HG02588 (cell line): ENCODE measurements around the gene ZNF134.

ENCODE experiments used
- ATAC-seq: cut with Tn5 transposase; IDR thresholded peaks from one replicate; pipeline ENCODE4 v1.9.1; 2021; ENCODE audit warnings: mild to moderate bottlenecking, moderate library complexity; ENCODE audit not compliant: unreplicated experiment

The ZNF134 gene

DNA sequence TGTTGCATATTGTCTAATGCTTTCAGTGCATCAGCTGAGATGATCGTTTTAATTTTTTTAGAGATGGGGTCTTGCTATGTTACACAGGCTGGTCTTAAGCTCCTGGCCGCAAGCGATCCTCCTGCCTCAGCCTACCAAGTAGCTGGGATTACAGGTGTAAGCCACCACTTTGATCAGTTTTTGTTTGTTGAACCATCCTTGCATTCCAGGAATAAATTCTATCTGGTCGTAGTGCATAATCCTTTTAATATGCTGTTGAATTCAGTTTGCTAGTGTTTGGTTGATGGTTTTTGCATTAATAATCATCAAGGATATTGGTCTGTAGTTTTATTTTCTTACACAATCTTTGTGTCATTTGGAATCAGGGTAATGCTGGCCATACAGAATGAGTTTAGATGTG is 23.3 kb downstream of the ZNF134 start:
- ATAC-seq, result no peak

DNA sequence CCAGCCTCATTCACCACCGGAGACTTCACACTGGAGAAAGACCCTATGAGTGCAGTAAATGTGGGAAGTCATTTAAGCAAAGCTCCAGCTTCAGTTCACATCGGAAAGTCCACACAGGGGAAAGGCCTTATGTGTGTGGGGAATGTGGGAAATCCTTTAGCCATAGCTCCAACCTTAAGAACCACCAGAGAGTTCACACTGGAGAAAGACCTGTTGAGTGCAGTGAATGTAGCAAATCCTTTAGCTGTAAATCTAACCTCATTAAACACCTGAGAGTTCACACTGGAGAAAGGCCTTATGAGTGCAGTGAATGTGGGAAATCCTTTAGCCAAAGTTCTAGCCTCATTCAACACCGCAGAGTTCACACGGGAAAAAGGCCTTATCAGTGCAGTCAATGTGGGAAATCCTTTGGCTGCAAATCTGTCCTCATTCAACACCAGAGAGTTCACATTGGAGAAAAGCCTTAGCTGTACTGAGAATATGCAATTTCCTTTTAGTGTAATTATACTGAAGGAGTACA is 27.7 kb downstream of the ZNF134 start:
- ATAC-seq, result no peak

DNA sequence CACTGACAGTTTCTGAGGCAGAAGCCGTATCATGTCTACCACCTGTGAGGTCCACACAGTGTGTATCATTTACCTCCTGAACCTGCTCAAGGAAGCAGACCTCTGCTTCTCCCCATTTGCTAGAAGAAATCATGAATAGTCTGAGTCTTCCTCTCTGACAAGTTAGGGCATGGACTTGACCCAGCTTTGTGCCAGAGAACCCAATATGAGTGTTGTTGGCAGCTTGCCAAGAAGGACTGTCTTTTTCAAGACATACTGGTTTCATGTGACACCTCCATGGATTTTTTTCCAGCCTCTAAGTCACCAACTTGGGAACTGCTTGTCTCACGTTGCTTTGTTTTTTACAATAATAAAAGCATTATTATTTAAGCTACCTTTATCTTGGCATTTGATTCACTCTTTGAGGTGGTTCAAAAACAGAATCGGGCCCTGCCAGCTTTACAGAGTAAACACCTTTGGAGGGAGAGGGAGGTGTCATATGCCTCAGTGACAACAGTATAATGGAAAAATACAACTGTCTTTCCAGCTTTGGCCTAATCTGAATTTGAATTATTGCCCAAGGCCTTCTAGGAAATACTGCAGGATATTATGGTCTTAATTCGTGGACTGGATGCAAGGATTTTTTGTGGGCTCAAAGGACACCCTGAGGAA is 28.5 kb downstream of the ZNF134 start:
- no peak for ATAC-seq

DNA sequence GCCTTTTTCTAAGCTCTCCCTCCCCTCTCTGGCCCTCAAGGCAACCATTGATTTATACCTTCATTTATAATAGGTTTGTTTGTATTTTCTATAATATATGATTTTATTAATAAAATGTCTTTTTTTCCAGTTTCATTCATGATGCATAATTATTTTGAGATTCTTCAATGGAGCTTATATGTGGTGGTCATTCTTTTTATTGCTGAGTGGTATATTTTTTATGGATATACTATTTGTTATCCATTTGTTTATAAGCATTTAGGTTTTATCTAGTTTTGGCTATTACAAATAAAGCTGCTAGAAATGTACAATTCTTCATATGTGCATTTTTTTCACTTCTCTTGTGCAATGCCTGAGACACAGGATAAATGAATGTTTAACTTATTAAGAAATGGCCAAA is 29.7 kb downstream of the ZNF134 start:
- no peak for ATAC-seq

DNA sequence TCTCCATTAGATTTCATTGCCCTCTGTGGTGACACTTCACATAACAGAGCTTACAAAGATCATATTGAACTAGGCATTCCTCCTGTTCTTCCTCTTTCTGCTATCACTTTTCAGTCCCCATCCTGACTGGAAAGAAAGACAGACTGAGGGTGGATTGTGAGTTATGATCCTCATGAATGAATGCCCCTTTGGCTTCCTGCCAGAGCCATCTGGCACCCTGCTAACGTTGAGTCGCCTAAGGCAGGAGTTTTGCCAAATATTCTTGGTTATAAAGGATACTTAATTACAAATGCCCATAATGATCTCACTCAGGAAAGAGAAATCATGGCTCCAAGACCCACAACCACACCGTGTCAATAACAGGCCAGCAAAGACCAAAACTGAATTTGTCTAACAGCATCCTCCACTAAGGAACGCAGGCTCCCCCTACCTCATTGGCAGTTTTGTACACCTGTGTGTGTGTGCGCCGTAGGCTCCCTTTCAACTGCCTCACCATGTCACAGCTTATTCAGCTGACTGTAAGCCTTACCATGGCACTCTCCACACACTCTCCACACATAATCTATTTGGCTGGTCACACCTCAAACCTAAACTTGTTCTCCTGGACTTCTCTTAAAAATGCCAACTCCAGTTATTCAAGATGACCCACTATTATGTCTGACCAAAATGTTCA is 34.4 kb downstream of the ZNF134 start:
- no peak for ATAC-seq

DNA sequence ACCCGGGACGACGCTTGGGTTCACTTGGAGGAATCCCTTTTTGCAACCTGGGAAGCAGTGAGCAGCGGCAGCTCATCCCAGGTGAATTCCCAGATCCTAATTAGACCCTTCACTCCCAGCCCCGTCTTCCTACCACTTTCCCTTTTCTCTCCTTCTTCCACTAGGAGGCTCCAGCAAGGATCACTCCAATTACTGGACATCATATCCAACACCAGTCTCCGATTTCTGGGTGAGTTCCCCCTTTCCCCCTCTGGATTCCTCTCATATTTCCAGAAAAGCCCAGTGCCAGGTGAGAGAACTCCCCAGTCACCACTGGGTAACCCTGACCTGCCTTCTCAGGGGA is 37.6 kb downstream of the ZNF134 start:
- no peak for ATAC-seq

DNA sequence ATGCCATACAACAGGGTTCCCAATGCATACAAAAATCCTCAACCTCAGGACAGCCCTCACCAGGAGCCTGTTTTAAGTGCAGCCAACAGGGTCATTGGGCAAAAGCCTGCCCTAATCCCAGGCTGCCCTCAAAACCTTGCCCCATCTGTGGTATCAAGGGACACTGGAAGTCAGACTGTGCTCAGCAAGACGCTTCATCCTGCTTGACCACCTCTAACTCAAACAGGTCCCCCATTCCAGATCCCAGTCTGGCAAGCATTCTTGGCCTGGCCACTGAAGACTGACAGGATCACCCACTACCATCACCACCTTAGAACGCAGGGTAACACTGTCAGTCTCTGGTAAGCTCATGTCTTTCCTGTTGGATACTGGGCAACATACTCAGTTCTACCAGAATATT is 39.6 kb downstream of the ZNF134 start:
- no peak for ATAC-seq

DNA sequence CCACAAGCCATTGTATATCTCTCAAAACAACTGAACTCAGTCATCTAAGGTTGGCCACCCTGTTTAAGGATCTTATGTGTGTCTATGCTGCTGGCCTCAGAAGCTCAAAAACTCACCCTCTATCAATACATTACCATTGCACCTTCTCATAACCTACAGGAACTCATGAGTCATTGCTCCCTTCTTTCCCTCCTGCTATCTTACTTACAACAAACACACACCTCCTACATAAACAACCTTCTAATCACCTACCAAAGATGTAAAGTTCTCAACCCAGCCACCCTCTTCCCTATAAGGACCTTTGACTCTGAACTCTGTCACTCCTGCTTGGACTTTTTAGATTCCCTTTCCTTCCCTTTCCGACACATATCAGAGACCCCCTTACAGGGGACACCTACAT is 41.4 kb downstream of the ZNF134 start:
- ATAC-seq, result no peak

DNA sequence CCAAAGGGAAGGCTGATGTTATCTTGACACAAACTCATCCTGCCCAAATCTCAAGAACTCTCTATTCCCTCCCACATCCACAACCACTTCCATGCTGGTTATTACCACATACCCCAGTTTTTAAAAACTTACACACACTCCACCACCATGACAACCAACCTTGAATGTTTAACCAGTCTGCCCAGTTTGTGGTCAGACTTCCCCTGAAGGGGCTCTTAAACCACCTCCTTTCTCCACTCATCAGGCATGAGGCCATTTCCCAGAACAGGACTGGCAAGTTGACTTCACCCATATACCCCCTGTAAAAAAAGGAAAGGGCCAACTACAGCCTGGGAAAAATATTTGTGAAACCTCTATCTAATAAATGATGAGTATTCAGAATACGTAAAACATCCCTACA is 42.3 kb downstream of the ZNF134 start:
- no peak for ATAC-seq

DNA sequence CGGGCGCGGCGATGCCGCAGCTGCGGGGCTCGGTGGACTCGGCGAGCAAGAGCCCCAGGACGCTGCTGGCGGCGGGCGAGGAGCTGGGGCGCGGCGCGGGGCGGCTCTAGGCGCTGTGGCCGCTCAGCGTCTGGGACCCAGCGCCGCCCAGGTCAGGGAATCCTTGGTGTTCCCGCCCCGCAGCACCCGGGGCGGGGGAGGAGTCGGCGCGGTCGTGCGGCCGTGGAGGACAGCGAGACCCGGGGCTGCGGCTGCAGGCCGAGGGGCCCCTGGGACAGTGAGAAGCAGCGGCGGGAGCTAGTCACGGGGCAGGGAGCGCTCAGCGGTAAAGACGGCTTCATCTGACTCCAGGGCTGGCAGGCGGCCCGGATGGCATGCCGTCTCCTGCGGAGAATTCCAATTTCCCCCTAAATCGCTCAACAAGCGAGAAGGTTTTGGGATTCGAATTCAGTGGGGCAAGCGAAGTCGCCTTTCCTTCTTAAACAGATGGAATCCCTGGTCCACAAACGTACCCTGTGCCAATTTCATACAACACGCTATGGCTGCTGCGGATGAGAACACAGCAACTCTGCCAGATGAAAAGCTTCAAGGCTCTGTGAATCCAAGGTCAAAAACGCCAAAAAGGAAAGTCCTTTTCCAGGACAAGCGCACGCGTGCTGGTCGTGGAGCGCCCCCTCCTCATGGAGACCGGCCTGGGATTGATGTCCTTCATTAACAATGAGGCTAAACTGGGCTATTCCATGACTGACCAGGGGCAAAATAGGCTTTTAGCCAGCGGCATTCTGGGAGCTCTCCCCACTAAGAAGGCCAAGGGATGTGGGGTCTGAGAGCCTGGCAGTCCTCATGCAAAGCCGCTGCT is 50.5 kb downstream of the ZNF134 start:
- no peak for ATAC-seq

DNA sequence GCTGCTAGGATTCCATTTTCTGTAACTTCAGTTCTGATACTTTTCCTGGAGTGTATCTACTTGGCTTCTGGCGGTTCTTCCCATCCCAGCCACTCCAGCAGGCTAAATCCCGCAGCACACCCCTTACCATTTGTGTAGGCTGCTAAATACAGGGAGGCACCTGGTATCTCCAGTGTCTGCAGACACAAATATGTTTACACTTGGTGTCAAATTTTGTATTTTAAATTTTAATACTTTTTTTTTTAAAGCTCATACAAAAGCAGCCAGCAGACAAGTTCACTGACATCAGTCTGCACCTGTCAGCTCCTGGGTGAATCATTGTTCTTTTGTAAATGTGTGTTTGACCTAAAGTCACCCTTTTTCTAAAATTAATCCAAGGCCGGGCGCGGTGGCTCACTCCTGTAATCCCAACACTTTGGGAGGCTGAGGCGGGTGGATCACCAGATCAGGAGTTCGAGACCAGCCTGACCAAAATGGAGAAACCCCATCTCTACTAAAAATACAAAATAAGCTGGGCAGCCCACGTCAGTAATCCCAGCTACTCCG is 51.3 kb downstream of the ZNF134 start:
- ATAC-seq, result no peak

DNA sequence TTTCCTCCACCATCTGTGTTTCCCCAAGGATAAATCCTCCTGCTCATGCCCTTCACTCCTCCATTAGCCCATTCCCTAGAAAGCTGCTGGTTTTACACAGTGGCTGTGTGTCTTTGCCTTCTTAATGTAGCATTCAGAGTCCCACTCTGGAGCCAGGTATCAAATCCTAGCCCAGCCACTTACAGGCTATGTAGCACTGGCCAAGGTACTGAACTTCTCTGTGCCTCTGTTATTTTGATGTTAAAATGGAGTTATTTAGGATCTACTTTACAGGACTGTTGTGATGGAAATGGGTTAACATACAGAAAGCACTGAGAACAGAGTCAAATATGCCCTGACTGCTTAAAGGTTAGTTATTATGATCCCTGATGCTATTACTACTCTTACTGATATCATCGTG is 53.2 kb downstream of the ZNF134 start:
- ATAC-seq, result no peak

DNA sequence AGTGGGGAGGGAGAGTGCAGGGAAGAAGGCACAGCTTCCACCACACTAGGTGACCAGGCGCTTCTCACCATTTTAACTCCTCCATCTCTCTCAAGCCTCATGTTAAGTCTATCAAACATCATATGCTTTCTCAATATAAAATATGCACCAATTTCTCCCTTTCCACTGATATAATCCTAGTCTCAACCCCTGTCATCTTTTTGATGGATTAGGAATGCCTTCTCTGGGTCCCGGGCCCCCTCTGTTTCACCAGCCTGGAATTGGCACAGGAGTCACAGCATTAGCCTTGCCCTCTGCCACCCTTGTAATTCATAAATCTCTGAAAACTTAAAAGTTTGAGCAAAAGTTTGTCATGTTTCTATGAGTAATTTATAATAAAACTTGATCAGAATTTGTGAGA is 54.6 kb downstream of the ZNF134 start, which contains the start of gene ZSCAN4:
Gene ZSCAN4, plus strand, starts transcription at position 301 of the 400 bp plus-strand sequence. CDS start 7,211 bp downstream, outside the sequence.
- ATAC-seq, result no peak

DNA sequence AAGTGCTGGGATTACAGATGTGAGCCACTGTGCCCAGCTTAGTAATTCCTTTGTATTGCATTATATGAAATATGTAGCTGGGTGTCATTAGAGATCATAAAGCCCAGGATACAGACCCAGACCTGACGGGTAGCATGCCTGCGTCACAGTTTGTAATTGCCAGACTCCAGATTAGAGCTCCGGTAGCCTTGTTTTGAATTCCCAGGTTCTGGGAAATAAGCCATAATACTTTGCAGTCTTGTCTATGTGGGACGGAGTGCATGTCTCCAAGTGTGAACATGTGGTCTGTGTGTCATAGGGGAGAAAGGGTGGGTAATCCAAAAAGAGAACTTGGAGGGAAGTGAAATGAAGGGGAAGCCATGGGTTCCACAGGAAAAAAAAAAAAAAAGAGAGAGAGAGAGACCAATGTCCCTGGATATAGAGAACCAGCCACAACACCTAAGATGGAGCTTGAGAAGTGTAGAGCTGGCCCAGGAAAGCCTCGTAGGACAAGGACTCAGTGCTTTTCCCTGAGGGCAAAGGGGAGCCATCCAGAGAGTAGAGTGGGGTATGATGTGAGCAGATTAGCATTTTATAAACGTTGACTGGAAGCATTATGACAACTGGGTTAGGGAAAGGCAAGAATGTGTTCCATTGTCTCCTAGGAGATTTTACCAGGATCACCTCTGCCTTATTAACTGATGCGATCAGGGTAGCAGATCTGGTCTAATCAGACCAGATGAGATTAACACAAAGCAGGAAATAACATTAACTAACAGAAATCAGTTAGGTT is 57.3 kb downstream of the ZNF134 start:
- ATAC-seq, result no peak

DNA sequence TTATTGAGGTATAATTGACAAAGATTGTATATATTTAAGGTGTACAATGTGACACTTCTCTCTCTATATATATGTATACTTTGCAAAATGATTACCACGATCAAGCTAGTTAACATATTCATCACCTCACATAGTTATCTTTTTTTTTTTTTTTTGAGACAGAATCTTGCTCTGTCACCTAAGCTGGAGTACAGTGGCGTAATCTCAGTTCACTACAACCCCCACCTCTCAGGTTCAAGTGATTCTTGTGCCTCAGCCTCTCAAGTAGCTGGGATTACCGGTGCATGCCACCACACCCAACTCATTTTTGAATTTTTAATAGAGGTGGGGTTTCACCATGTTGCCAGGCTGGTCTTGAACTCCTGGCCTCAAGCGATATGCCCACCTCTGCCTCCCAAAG is 58.4 kb downstream of the ZNF134 start:
- no peak for ATAC-seq
